OCI-LY3 (cell line): Measurements from ENCODE around the gene PPP2R5C.

Experiments used
- H2AFZ ChIP-seq: fragments of 200-600, 300-600 bp; shearing (Covaris generic); 2 replicates; pipeline ENCODE4 v1.6.0; 2014; ENCODE audit warnings: antibody characterized with exemption, low read depth, low read length
- H3K27ac ChIP-seq: fragments of 200-600, 300-600 bp; sonication (generic); 2 replicates; pipeline ENCODE4 v1.5.1; 2014; ENCODE audit warnings: mild to moderate bottlenecking, low read length, moderate library complexity, mixed read lengths
- H3K27me3 ChIP-seq: fragments of 200-600, 300-600 bp; sonication (generic); 2 replicates; pipeline ENCODE4 v1.6.1; 2014; ENCODE audit warnings: low read depth, low read length, mixed read lengths
- H3K36me3 ChIP-seq: fragments of 200-600, 300-600 bp; sonication (generic); replicated peaks from 2 replicates; pipeline ENCODE3; 2014; ENCODE audit warnings: low read depth, low read length, mixed read lengths
- H3K4me1 ChIP-seq: fragments of 300-600, 200-600 bp; sonication (generic); 2 replicates; pipeline ENCODE4 v1.6.1; 2014; ENCODE audit warnings: low read length, mixed read lengths
- H3K4me2 ChIP-seq: fragments of 200-600, 300-600 bp; sonication (generic); 2 replicates; pipeline ENCODE4 v1.6.1; 2014; ENCODE audit warnings: low read length, mixed read lengths
- H3K4me3 ChIP-seq: fragments of 300-600, 200-600 bp; sonication (generic); 2 replicates; pipeline ENCODE4 v1.5.1; 2014; ENCODE audit warnings: antibody characterized with exemption, mild to moderate bottlenecking, low read length, moderate library complexity
- H3K79me2 ChIP-seq: fragments of 300-600, 200-600 bp; shearing (Covaris generic); 2 replicates; pipeline ENCODE4 v1.6.1; 2014; ENCODE audit warnings: mild to moderate bottlenecking, low read length, mixed read lengths
- H3K9ac ChIP-seq: fragments of 300-600, 200-600 bp; shearing (Covaris generic); 2 replicates; pipeline ENCODE4 v1.6.0; 2014; ENCODE audit warnings: mild to moderate bottlenecking, low read length, moderate library complexity
- H3K9me3 ChIP-seq: fragments of 200-600, 300-600 bp; shearing (Covaris generic); 2 replicates; pipeline ENCODE4 v1.6.1; 2014; ENCODE audit warnings: low read length, mixed read lengths; ENCODE audit not compliant: insufficient read depth
- H4K20me1 ChIP-seq: fragments of 200-600, 300-600 bp; sonication (generic); 2 replicates; pipeline ENCODE4 v1.6.1; 2016; ENCODE audit warnings: low read length, mixed read lengths; ENCODE audit not compliant: insufficient read depth
- CTCF ChIP-seq: fragments of 200-600, 300-600 bp; sonication (generic); IDR thresholded peaks from 2 replicates; pipeline ENCODE4 v1.5.1; 2014; ENCODE audit warnings: antibody characterized with exemption, low read length, low read depth
- EZH2phosphoT487 ChIP-seq: fragments of 200-600 bp; shearing (Covaris generic); IDR thresholded peaks from 2 replicates; pipeline ENCODE4 v1.6.1; 2018; ENCODE audit warnings: antibody characterized with exemption, mixed run types, low read depth

Gene PPP2R5C

GRCh38 chr14:101862177-101862576 is 100.7 kb downstream of the PPP2R5C start:
- H2AFZ ChIP-seq = no peak overlapping the region
- H3K4me2 ChIP-seq = no peak overlapping the region
- H4K20me1 ChIP-seq = peaks cover 18% of the 10 kb centered on the region
- no peaks in the 10 kb centered on the region for H3K27me3 ChIP-seq
- TF ChIP-seq CTCF = no peak
- TF ChIP-seq EZH2phosphoT487 = no peak
- H3K9me3 ChIP-seq = no peaks in the 10 kb centered on the region
- no peak overlapping the region for H3K27ac ChIP-seq
- peaks cover 22% of the 10 kb centered on the region for H3K36me3 ChIP-seq
- peaks cover 19% of the 10 kb centered on the region for H3K79me2 ChIP-seq
- no peak overlapping the region for H3K9ac ChIP-seq
- H3K4me3 ChIP-seq = no peak overlapping the region
- no peaks in the 10 kb centered on the region for H3K4me1 ChIP-seq

DNA sequence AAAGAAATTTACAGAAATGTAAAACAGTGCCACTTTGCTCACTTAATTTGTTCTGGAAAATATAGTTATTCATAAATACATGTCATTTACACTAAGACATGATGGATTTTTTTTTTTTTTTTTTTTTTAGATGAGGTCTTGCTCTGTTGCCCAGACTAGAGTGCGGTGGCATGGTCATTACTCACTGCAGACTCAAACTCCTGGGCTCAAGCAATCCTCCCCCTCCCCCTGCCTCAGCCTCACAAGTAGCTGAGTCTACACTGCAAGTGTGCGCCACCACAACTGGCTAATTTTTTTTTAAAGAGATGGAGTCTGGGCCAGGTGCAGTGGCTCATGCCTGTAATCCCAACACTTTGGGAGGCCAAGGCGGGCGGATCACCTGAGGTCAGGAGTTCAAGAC is 101.2 kb downstream of the PPP2R5C start:
- Histone ChIP-seq H3K36me3 (peaks cover 22% of the 10 kb centered on the region), H4K20me1 (peaks cover 18% of the 10 kb centered on the region), H3K27me3 (no peaks in the 10 kb centered on the region), H3K27ac (no peak overlapping the region), H3K9me3 (no peaks in the 10 kb centered on the region), H3K4me2 (no peak overlapping the region), H3K79me2 (peaks cover 19% of the 10 kb centered on the region), H3K4me3 (no peak overlapping the region), H2AFZ (no peak overlapping the region), H3K9ac (no peak overlapping the region), H3K4me1 (no peaks in the 10 kb centered on the region)
- TF ChIP-seq CTCF = no peak
- no peak for TF ChIP-seq EZH2phosphoT487

DNA sequence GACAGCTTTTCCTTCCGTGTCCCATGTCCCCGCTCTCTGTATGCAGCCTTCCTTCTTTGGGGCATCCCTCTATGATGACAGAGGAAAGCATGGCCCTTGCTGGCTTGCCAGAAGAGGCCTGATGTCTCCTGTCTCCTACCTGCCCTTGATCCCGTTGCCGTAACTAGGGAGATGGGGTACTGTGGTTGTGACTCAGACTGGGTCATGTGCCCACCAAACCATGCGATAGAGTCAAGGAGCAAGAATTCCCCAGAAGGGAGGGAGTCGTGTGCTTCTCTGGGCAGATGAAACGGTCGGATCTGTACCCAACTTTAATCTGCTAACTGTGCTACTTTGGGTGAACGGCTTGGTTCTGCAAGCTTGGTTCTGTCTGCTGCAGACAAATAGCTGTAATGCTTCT is 103.8 kb downstream of the PPP2R5C start:
- H3K4me3 ChIP-seq = no peak overlapping the region
- no peaks in the 10 kb centered on the region for H3K27me3 ChIP-seq
- peaks cover 23% of the 10 kb centered on the region for H3K79me2 ChIP-seq
- TF ChIP-seq EZH2phosphoT487 (no peak), CTCF (no peak)
- no peak overlapping the region for H3K27ac ChIP-seq
- H3K4me1 ChIP-seq = no peaks in the 10 kb centered on the region
- H3K9me3 ChIP-seq = no peaks in the 10 kb centered on the region
- H3K9ac ChIP-seq = no peak overlapping the region
- no peak overlapping the region for H2AFZ ChIP-seq
- H4K20me1 ChIP-seq = peaks cover 10% of the 10 kb centered on the region
- peaks cover 14% of the 10 kb centered on the region for H3K36me3 ChIP-seq
- H3K4me2 ChIP-seq = no peak overlapping the region

DNA sequence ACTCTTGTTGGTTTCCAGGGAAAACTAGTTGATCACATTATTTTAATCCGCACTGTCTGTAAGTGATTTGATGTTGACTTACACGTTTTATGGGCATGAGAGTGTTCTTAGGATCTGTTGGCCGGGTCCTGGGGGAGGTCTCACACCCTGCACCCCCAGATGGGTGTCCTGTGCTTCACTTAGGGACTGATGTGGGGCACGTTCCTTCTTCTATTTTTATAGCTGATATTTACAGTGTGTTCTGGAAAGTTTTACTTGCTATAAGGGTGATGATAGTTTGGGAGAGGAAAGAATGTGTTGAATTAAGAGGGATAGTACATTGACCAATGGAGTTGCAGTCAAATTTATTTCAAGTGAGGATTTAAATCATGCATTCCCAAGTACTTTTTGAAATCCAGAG is 106.3 kb downstream of the PPP2R5C start:
- H2AFZ ChIP-seq = no peak overlapping the region
- peaks cover 10% of the 10 kb centered on the region for H3K36me3 ChIP-seq
- H3K79me2 ChIP-seq = peaks cover 31% of the 10 kb centered on the region
- H3K9ac ChIP-seq = no peak overlapping the region
- H3K27ac ChIP-seq = no peak overlapping the region
- H3K4me3 ChIP-seq = no peak overlapping the region
- H3K4me2 ChIP-seq = no peak overlapping the region
- H3K4me1 ChIP-seq = no peaks in the 10 kb centered on the region
- no peaks in the 10 kb centered on the region for H3K27me3 ChIP-seq
- TF ChIP-seq EZH2phosphoT487 (no peak), CTCF (no peak)
- H4K20me1 ChIP-seq = peaks cover 6% of the 10 kb centered on the region; the same call in 1 of the 2 replicates
- no peaks in the 10 kb centered on the region for H3K9me3 ChIP-seq
